Measurements from ENCODE around the gene ARSG. TPM values are rescaled to one million over a fixed set of nuclear protein-coding genes. Genes with fewer than 3 reads are reported as not detected.
A peak's percentile ranks its signal among the peaks of the same experiment; 100 is the strongest.

The ARSG gene
- total and polyA plus RNA-seq, 2 of the 13 experiments (the other 11 are each of a cell fraction or from before 2014, with no cell fraction given): 3.7 to 15.2 TPM

GRCh38 chr17:68398691-68399637 is 107.7 kb downstream of the ARSG start (continued):
- TF ChIP-seq ZNF281 (CRISPR knock-in tag; IDR thresholded peaks at IDR 0.05; ENCODE audit: borderline replicate concordance) (peak; percentile 66), ZNF44 (CRISPR knock-in tag; IDR thresholded peaks at IDR 0.05) (0 out of 2 replicates have a peak, but pooled peaks have one; percentile 65), ZFP37 (CRISPR knock-in tag; IDR thresholded peaks at IDR 0.05; ENCODE audit: borderline replicate concordance) (no peak), SRSF1 (optimal IDR thresholded peaks at IDR 0.05; ENCODE audit: low read depth, low read length) (no peak), RFXANK (CRISPR knock-in tag; IDR thresholded peaks at IDR 0.05) (0 out of 2 replicates have a peak, but pooled peaks have one; percentile 46), ZFYVE20 (CRISPR knock-in tag; IDR thresholded peaks at IDR 0.05; ENCODE audit: borderline replicate concordance, low read depth) (no peak), TARDBP (CRISPR knock-in tag; IDR thresholded peaks at IDR 0.05) (no peak), ZNF34 (CRISPR knock-in tag; IDR thresholded peaks at IDR 0.05; ENCODE audit: borderline replicate concordance) (peak; percentile 85; the same call in 1 of the 2 replicates), MYPOP (CRISPR knock-in tag; IDR thresholded peaks at IDR 0.05) (no peak), ZNF839 (CRISPR knock-in tag; IDR thresholded peaks at IDR 0.05; ENCODE audit: borderline replicate concordance) (0 out of 2 replicates have a peak, but pooled peaks have one; percentile 82), NR2F2 (IDR thresholded peaks at IDR 0.05; ENCODE audit: borderline replicate concordance, low read depth) (no peak), ZNF564 (CRISPR knock-in tag; IDR thresholded peaks at IDR 0.05) (no peak), NFKB2 (CRISPR knock-in tag; IDR thresholded peaks at IDR 0.05; ENCODE audit: borderline replicate concordance) (peak; percentile 75; the same call in 1 of the 2 replicates), GATA4 (IDR thresholded peaks at IDR 0.05; ENCODE audit: borderline replicate concordance, low read depth) (peak; percentile 87; the same call in 1 of the 2 replicates), MXD4 (CRISPR knock-in tag; IDR thresholded peaks at IDR 0.05) (no peak; the same call in 1 of the 2 replicates), ARID3A (IDR thresholded peaks at IDR 0.05; ENCODE audit: low read depth, low read length) (peak; percentile 88)
- TF ChIP-seq, protein P1, sequence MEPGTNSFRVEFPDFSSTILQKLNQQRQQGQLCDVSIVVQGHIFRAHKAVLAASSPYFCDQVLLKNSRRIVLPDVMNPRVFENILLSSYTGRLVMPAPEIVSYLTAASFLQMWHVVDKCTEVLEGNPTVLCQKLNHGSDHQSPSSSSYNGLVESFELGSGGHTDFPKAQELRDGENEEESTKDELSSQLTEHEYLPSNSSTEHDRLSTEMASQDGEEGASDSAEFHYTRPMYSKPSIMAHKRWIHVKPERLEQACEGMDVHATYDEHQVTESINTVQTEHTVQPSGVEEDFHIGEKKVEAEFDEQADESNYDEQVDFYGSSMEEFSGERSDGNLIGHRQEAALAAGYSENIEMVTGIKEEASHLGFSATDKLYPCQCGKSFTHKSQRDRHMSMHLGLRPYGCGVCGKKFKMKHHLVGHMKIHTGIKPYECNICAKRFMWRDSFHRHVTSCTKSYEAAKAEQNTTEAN (CRISPR knock-in tag; conservative IDR thresholded peaks at IDR 0.05): no peak
- TF ChIP-seq, protein P2, sequence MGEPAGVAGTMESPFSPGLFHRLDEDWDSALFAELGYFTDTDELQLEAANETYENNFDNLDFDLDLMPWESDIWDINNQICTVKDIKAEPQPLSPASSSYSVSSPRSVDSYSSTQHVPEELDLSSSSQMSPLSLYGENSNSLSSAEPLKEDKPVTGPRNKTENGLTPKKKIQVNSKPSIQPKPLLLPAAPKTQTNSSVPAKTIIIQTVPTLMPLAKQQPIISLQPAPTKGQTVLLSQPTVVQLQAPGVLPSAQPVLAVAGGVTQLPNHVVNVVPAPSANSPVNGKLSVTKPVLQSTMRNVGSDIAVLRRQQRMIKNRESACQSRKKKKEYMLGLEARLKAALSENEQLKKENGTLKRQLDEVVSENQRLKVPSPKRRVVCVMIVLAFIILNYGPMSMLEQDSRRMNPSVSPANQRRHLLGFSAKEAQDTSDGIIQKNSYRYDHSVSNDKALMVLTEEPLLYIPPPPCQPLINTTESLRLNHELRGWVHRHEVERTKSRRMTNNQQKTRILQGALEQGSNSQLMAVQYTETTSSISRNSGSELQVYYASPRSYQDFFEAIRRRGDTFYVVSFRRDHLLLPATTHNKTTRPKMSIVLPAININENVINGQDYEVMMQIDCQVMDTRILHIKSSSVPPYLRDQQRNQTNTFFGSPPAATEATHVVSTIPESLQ (CRISPR knock-in tag; conservative IDR thresholded peaks at IDR 0.05): 0 out of 2 replicates have a peak, but pooled peaks have one; percentile 56
